ENCODE results near the gene MKI67. TPM values are rescaled to one million over a fixed set of nuclear protein-coding genes. Genes with fewer than 3 reads are reported as not detected.

The MKI67 gene
- total and polyA plus RNA-seq, 2 of the 13 experiments (the other 11 are each of a cell fraction or from before 2014, with no cell fraction given), result 6.7 to 22.9 TPM

GRCh38 chr10:128174581-128175559 lies 48.6 kb upstream of the MKI67 start:
- Histone ChIP-seq H3K4me2 (ENCODE audit: low read depth, low read length) (no peak overlapping the region), H3K4me1 (ENCODE audit: insufficient read depth, low read length) (peaks cover 25% of the 10 kb centered on the region), H3K36me3 (replicated peaks in 1 of 2; ENCODE audit: control insufficient read depth in 1 of 2, insufficient read depth in 2 of 2, low read length in 2 of 2) (no peaks in the 10 kb centered on the region), H3K4me3 (replicated peaks in 1 of 3; ENCODE audit: insufficient read depth in 1 of 3, low read depth in 2 of 3, low read length in 3 of 3) (no peak overlapping the region), H3K79me2 (ENCODE audit: insufficient read depth, low read length) (no peaks in the 10 kb centered on the region), H4K20me1 (ENCODE audit: insufficient read depth, low read length) (no peaks in the 10 kb centered on the region), H3K27ac (ENCODE audit: extremely low read length, insufficient read depth, low read length) (no peak overlapping the region), H2AFZ (ENCODE audit: low read length) (no peak overlapping the region), H3K9ac (ENCODE audit: insufficient read depth, low read depth, low read length) (no peak overlapping the region), H3K27me3 (ENCODE audit: control insufficient read depth in 1 of 2, insufficient read depth in 2 of 2, low read length in 2 of 2) (no peaks in the 10 kb centered on the region), H3K9me3 (ENCODE audit: low read length) (no peaks in the 10 kb centered on the region)
- CTCF ChIA-PET (ENCODE audit: low intra/inter-chr PET ratio, low total read pairs), result no interaction called here
- WGBS (ENCODE audit: low lambda C conversion rate), result under 1% methylated on average over 4 of the region's 4 CpGs
- intact Hi-C loops (cut with micrococcal nuclease; ENCODE audit: unreplicated experiment), result no loop called here
- BruUV-seq (replicated peaks), result no TSS peak
- POLR2A ChIA-PET, result interaction anchor here (1.1 kb wide), 1 partner anchor 18 kb away, joined by 4 read pairs; no protein-coding TSS in a partner anchor
- DNase-seq (ENCODE audit: low spot score), result peak; percentile 32
- in situ Hi-C loops (cut with HindIII; ENCODE audit: extremely low pct_ligation_motif_present, low pct_unique_long_range_greater_than_20kb), result no loop called here
- peak; percentile 40; the same call in 1 of the 3 replicates for ATAC-seq
- FAIRE-seq, result no peak
- no peak for TF ChIP-seq PBX3 (CRISPR knock-in tag; IDR thresholded peaks at IDR 0.05; ENCODE audit: borderline replicate concordance)
- TF ChIP-seq RXRB (CRISPR knock-in tag; IDR thresholded peaks at IDR 0.05; ENCODE audit: borderline replicate concordance), result peak; percentile 16; the same call in 1 of the 2 replicates
- peak; percentile 58 for TF ChIP-seq NR2F6 (IDR thresholded peaks at IDR 0.05)
- TF ChIP-seq NR2F6 (CRISPR knock-in tag; IDR thresholded peaks at IDR 0.05), result no peak
- TF ChIP-seq FIP1L1 (IDR thresholded peaks at IDR 0.05; ENCODE audit: borderline replicate concordance, insufficient read depth, low read depth, low read length), result no peak
- TF ChIP-seq PRDM4 (CRISPR knock-in tag; IDR thresholded peaks at IDR 0.05; ENCODE audit: borderline replicate concordance), result no peak
- no peak for TF ChIP-seq ESRRA (CRISPR knock-in tag; IDR thresholded peaks at IDR 0.05; ENCODE audit: low read depth)
- TF ChIP-seq ZFY (CRISPR knock-in tag; IDR thresholded peaks at IDR 0.05), result no peak
- TF ChIP-seq ZSCAN12 (CRISPR knock-in tag; IDR thresholded peaks at IDR 0.05), result no peak
- TF ChIP-seq ZNF33B (CRISPR knock-in tag; IDR thresholded peaks at IDR 0.05), result no peak
- peak; percentile 42; the same call in 1 of the 2 replicates for TF ChIP-seq PPARG (CRISPR knock-in tag; conservative IDR thresholded peaks at IDR 0.05)
- no peak for TF ChIP-seq BCL3 (CRISPR knock-in tag; IDR thresholded peaks at IDR 0.05)
- 0 out of 2 replicates have a peak, but pooled peaks have one; percentile 52 for TF ChIP-seq NCOR1 (IDR thresholded peaks at IDR 0.05; ENCODE audit: borderline replicate concordance, low read length)
- 0 out of 2 replicates have a peak, but pooled peaks have one; percentile 22 for TF ChIP-seq HNF4G (IDR thresholded peaks at IDR 0.05; ENCODE audit: borderline replicate concordance, low read depth, low read length)
- no peak for TF ChIP-seq HNF4G (CRISPR knock-in tag; IDR thresholded peaks at IDR 0.05; ENCODE audit: borderline replicate concordance, low read depth)
- no peak for TF ChIP-seq NCOA2 (CRISPR knock-in tag; IDR thresholded peaks at IDR 0.05)
- TF ChIP-seq SKI (IDR thresholded peaks at IDR 0.05; ENCODE audit: partially characterized antibody), result peak; percentile 12
